HG03469 (cell line): ENCODE measurements around the gene PLXDC2.

ENCODE experiments used
- ATAC-seq: cut with Tn5 transposase; IDR thresholded peaks from one replicate; pipeline ENCODE4 v1.9.1; 2021; ENCODE audit warnings: mild to moderate bottlenecking, moderate library complexity, moderate number of reproducible peaks; ENCODE audit not compliant: unreplicated experiment

PLXDC2 gene

GRCh38 chr10:19848226-19848985 lies 32.2 kb downstream of the PLXDC2 start:
- no peak for ATAC-seq

DNA sequence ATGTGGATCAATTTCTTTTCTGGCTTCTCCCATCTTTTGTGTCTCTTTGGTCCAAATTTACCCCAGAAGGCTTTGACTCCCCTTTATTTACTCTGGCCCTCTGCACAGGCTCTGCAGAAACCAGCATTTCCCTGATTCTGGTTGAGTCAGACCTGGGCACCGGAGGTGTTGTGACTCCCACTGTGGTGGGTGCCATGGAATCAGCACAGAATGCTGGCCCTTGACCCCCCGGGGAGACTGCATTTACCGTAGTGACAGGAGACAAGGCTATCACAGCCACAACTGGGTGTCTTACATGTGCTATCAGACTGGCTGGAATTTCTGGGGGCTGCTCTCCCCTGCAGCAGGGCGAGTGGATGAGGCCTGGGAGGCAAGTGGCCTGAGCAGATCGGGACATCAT lies 37.6 kb downstream of the PLXDC2 start:
- no peak for ATAC-seq

DNA sequence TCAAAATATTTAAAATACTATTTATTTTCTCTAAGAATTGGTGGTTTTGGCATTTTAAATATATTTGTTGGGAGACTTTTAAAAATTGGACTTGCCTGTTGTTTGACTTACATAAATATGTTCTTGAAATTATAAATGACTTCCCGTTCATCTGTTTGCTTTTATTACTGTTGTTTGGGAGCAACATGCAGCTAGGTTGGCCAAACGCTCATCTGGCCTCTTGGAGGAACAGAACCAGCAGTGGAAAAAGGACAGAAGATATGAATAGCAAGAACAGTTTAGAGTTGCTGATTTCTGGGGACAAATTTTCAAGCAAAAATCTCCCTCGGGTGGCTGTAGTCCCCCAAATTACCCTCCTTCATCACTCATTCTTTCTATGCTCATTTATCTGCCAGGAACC lies 41.6 kb downstream of the PLXDC2 start:
- ATAC-seq: no peak

GRCh38 chr10:19860107-19860506 lies 43.9 kb downstream of the PLXDC2 start:
- ATAC-seq: no peak

- ATAC-seq: no peak
Measured at GRCh38 chr10:19862811-19863515, 46.7 kb downstream of the PLXDC2 start.

DNA sequence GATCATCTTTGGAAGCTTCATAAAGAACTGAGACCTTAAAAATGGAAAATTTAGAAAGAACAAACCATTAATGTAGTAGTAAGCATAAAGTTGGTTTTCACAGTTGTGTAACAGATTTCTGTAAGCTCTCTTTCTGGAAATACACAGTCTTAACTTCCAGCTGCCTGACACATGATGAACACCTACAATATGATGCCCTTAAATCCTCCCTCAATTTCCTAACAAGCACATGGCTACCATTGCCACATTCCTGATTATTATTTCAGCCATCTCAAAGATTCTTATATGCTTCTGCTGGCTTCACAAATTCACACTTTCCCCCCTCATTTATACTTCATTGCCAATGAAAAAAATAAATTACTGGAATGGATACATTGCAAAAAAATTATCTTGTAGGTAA lies 49.4 kb downstream of the PLXDC2 start:
- no peak for ATAC-seq

DNA sequence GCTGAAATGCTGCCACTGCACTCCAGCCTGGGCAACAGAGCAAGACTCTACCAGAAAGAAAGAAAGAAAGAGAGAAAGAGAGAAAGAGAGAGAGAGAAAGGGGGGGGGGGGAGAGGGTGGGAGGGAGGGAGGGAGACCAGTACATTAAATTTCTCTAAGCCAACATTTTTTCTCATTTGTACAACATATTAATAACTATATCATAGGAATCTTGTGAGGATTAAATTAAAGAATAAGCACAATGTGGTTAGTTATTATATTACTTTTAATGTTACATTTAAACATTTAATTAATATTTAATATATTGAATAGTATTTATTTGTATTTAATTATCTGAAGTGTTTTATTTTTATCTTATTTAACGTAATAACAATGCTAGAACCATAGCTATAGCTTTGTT lies 53.1 kb downstream of the PLXDC2 start:
- no peak for ATAC-seq

GRCh38 chr10:19872504-19873271 lies 56.5 kb downstream of the PLXDC2 start:
- ATAC-seq: no peak

DNA sequence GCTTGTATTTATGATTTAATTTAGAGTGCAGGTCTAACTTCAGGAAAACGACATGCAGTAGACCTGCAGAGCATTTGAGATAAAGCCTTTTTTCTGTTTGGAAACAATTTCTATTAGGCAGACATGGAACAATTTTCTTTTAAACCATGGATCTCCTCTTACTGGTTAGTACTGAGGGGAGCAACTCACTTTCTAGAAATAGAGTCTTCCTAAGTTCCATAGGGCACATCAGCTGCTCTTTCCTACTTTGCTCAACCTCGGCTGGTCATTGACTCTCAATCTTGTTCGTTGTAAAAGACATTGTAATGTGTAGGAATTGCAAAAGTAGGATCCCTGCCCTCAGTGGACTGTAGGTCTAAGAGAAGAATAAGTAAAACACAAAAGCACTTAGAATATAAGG lies 58.0 kb downstream of the PLXDC2 start:
- ATAC-seq: no peak

- no peak for ATAC-seq
Measured at GRCh38 chr10:19874791-19875190, 58.6 kb downstream of the PLXDC2 start.

- ATAC-seq: no peak
Measured at GRCh38 chr10:19876570-19876969, 60.3 kb downstream of the PLXDC2 start.

DNA sequence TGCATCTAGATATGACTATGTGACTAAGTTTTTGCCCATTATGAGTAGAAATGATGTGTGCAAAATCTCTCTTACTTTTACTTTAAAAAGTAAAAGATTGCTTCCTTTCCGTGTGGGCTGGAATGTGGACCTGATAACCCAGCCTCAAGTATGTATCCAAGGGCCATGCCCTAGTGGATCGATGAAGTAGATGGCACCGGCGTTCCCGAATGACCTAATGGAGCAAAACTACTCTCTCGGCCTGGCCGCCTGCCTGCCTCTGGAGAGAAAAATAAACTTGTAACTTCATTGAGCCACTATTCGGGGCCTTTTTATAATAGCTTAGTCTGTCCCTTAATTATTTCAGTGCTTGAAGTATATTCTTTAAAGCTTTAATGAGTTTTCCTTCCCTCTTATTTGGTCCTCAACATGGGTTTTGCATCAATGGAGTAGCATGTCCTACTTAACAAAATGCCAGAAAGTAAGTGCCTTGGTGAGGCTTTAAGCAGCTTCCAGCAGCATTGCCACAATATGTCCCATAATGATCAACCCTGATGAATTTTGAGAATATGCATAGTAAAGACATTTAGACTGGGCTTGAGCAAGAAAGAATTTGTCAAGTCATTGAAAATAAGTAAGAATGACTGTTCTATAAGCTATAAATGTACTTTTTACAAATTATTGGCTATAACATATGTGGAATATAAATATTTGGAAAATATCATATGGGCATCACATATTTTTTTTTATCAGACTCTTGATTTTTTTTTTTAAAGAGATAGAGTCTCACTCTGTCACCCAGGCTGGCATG lies 61.4 kb downstream of the PLXDC2 start:
- ATAC-seq: no peak

DNA sequence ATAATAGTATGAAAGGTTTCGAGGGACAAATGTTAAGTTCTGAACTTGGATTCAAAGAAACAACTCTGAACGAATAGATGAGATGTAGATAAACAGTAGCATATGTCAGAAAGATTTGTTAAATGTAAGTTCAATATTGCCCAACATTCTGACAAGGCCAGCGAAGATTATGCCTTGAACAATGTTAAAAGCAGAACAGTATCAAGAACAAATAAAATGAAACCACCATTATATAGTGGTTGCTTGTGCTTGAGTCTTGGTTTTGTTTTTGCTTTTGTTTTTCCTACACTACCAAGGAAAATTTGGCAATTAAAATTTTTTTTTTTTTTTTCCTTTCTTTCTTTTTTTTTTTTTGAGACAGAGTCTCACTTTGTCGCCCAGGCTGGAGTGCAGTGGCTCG lies 66.4 kb downstream of the PLXDC2 start:
- ATAC-seq: no peak

- ATAC-seq: no peak
Measured at GRCh38 chr10:19888061-19888660, 71.9 kb downstream of the PLXDC2 start.

- no peak for ATAC-seq
Measured at GRCh38 chr10:19889256-19889655, 73.0 kb downstream of the PLXDC2 start.

- no peak for ATAC-seq
Measured at GRCh38 chr10:19891429-19891828, 75.2 kb downstream of the PLXDC2 start.

DNA sequence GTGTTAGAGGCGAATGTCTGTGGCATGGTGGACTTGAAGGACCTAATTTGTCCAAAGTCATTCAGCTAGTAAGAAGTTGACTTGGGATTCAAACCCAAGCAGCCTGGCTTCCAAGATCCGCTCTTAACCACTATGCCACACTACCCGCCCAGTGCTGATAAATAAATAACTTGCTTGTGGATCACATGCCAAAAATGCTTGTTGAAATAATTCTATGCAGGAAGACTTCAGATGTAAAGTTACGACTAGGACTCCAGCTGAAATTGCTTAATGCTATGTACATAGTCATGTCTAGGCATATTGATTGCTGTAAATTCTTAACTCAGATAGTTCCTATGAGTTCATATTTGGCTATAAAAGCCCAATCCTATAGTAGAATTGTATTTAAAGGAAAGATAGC lies 76.0 kb downstream of the PLXDC2 start:
- ATAC-seq: no peak

GRCh38 chr10:19892677-19893076 lies 76.4 kb downstream of the PLXDC2 start:
- ATAC-seq: no peak

DNA sequence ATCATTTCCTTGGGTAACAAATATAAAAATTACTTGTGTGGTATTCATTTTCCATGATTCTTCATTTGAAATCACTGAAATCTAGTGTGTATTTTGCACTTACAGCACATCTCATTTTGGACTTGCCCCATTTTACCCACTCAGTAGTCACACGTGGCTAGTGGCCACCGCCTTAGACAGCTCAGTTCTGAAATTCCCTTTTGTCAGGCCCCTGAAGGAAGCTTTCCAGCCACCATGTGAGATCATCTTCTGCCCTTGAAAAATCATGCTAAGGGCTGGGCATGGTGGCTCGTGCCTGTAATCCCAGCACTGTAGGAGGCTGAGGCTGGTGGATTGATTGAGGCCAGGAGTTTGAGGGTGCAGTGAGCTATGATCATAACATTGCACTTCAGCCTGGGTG lies 79.3 kb downstream of the PLXDC2 start:
- no peak for ATAC-seq

DNA sequence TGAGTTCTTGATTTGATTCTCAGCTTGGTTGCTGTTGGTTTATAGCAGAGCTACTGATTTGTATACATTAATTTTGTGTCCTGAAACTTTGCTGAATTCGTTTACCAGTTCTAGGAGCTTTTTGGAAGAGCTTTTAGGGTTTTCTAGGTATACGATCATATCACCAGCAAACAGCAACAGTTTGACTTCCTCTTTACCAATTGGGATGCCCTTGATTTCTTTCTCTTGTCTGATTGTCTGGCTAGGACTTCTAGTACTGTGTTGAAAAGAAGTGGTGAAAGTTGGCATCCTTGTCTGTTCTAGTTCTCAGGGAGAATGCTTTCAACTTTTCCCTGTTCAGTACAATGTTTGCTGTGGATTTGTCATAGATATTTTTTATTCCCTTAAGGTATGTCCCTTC lies 86.2 kb downstream of the PLXDC2 start:
- no peak for ATAC-seq
